Neuronal stem cell (in vitro differentiated cells): Measurements from ENCODE around the gene UBQLNL.

Experiments
- DNase-seq: peaks from one replicate; pipeline ENCODE4 v3.0.0-alpha.2; 2013; ENCODE audit warnings: low spot score
- H2AFZ ChIP-seq: one replicate; pipeline ENCODE4 v1.6.1; 2013; ENCODE audit warnings: mild to moderate bottlenecking, low read length, inconsistent platforms
- H2AK5ac ChIP-seq: 2 replicates; pipeline ENCODE4 v1.6.1; 2013; ENCODE audit warnings: low read depth, mild to moderate bottlenecking, inconsistent platforms, low read length, moderate library complexity, mixed read lengths
- H2BK120ac ChIP-seq: 2 replicates; pipeline ENCODE4 v1.6.1; 2013; ENCODE audit warnings: low read depth, mild to moderate bottlenecking, inconsistent platforms, low read length, moderate library complexity, mixed read lengths
- H2BK12ac ChIP-seq: one replicate; pipeline ENCODE4 v1.6.1; 2013; ENCODE audit warnings: low read length, inconsistent platforms
- H2BK15ac ChIP-seq: 2 replicates; pipeline ENCODE4 v1.6.1; 2013; ENCODE audit warnings: mild to moderate bottlenecking, low read length, inconsistent platforms, mixed read lengths
- H2BK5ac ChIP-seq: one replicate; pipeline ENCODE4 v1.6.1; 2013; ENCODE audit warnings: inconsistent platforms, mild to moderate bottlenecking, low read length, moderate library complexity
- H3K14ac ChIP-seq: one replicate; pipeline ENCODE4 v1.6.1; 2013; ENCODE audit warnings: low read length, inconsistent platforms
- H3K18ac ChIP-seq: 2 replicates; pipeline ENCODE4 v1.6.1; 2013; ENCODE audit warnings: low read length, inconsistent platforms
- H3K23ac ChIP-seq: 2 replicates; pipeline ENCODE4 v1.6.1; 2013; ENCODE audit warnings: low read depth, mild to moderate bottlenecking, mixed read lengths, low read length, inconsistent platforms; ENCODE audit not compliant: poor library complexity
- H3K27ac ChIP-seq: replicated peaks from 3 replicates; pipeline ENCODE4 v1.5.1; 2013; ENCODE audit warnings: low read length, inconsistent platforms
- H3K27me3 ChIP-seq, 3 experiments: 2 replicates each; pipeline ENCODE4 v1.6.1; 2013; ENCODE audit warnings: low read length in 3 of 3, mild to moderate bottlenecking in 2 of 3, inconsistent platforms in 1 of 3, low read depth in 1 of 3, mixed read lengths in 1 of 3, moderate library complexity in 1 of 3; ENCODE audit not compliant: control insufficient read depth in 3 of 3, insufficient read depth in 3 of 3
- H3K36me3 ChIP-seq, 2 donors: replicated peaks in 1 of 2; 2 replicates each; pipeline ENCODE4 v1.6.1; 2013; ENCODE audit warnings: low read length in 2 of 2; ENCODE audit not compliant: control insufficient read depth in 2 of 2, insufficient read depth in 2 of 2
- H3K4ac ChIP-seq: 2 replicates; pipeline ENCODE4 v1.6.1; 2013; ENCODE audit warnings: inconsistent platforms, mild to moderate bottlenecking, low read length, moderate library complexity
- H3K4me1 ChIP-seq, 2 donors: 1 replicate in 1 of 2; 2 replicates in 1 of 2; pipeline ENCODE4 v1.6.1; 2013; ENCODE audit warnings: low read length in 2 of 2, low read depth in 1 of 2; ENCODE audit not compliant: control insufficient read depth in 2 of 2, insufficient read depth in 1 of 2
- H3K4me2 ChIP-seq: one replicate; pipeline ENCODE4 v1.6.1; 2013; ENCODE audit warnings: mild to moderate bottlenecking, low read length, inconsistent platforms; ENCODE audit not compliant: insufficient read depth, poor library complexity, severe bottlenecking
- H3K4me3 ChIP-seq, 2 donors: 2 replicates each; pipeline ENCODE4 v1.5.1; 2013; ENCODE audit warnings: low read length in 2 of 2, mild to moderate bottlenecking in 2 of 2, inconsistent platforms in 1 of 2, moderate library complexity in 1 of 2
- H3K79me1 ChIP-seq: one replicate; pipeline ENCODE4 v1.6.1; 2013; ENCODE audit warnings: low read depth, mild to moderate bottlenecking, inconsistent platforms, low read length, moderate library complexity
- H3K9ac ChIP-seq: one replicate; pipeline ENCODE4 v1.6.1; 2013; ENCODE audit warnings: mild to moderate bottlenecking, low read depth, low read length, inconsistent platforms; ENCODE audit not compliant: poor library complexity
- H3K9me3 ChIP-seq, 2 donors: replicated peaks in 1 of 2; 2 replicates each; pipeline versions ENCODE3 to v1.6.1; 2013; ENCODE audit warnings: low read length in 2 of 2, mild to moderate bottlenecking in 2 of 2, inconsistent platforms in 1 of 2, low read depth in 1 of 2, mixed read lengths in 1 of 2, moderate library complexity in 1 of 2; ENCODE audit not compliant: control insufficient read depth in 2 of 2, insufficient read depth in 1 of 2
- H4K8ac ChIP-seq: one replicate; pipeline ENCODE4 v1.6.1; 2013; ENCODE audit warnings: low read depth, mild to moderate bottlenecking, inconsistent platforms, low read length, moderate library complexity
- H4K91ac ChIP-seq: one replicate; pipeline ENCODE4 v1.6.1; 2013; ENCODE audit warnings: low read length, low read depth, mild to moderate bottlenecking, inconsistent platforms; ENCODE audit not compliant: poor library complexity
- WGBS, 2 donors: extraction: QIAGEN DNeasy Blood & Tissue Kit; methylation state at CpG; one replicate each; pipeline ENCODE4 v1.1.7; 2013; ENCODE audit warnings: missing lambda C conversion rate in 2 of 2, mixed read lengths in 1 of 2; ENCODE audit not compliant: insufficient read length in 2 of 2, insufficient replicate concordance in 1 of 2; ENCODE audit errors: extremely low coverage in 2 of 2; 5-methylcytosine and 5-hydroxymethylcytosine counted together

UBQLNL gene

GRCh38 chr11:5504403-5504921 lies 12.0 kb downstream of the UBQLNL start:
- no peak overlapping the region for H3K4me2 ChIP-seq
- H4K91ac ChIP-seq = no peak overlapping the region
- H3K18ac ChIP-seq = no peak overlapping the region
- H4K8ac ChIP-seq = no peak overlapping the region
- no peak overlapping the region for H2BK120ac ChIP-seq
- H3K4me3 ChIP-seq = no peak overlapping the region
- H3K27me3 ChIP-seq = no peaks in the 10 kb centered on the region
- H3K14ac ChIP-seq = no peak overlapping the region
- no peak overlapping the region for H3K23ac ChIP-seq
- WGBS, 2 donors = no CpG with 5 or more reads among the region's 2 CpGs
- no peak overlapping the region for H3K9ac ChIP-seq
- H3K4me1 ChIP-seq = no peaks in the 10 kb centered on the region
- H2AK5ac ChIP-seq = no peak overlapping the region
- H3K4ac ChIP-seq = no peak overlapping the region
- H2BK12ac ChIP-seq = no peak overlapping the region
- no peaks in the 10 kb centered on the region for H3K79me1 ChIP-seq
- no peak overlapping the region for H2BK15ac ChIP-seq
- no peak overlapping the region for H2AFZ ChIP-seq
- H3K36me3 ChIP-seq = no peaks in the 10 kb centered on the region
- no peaks in the 10 kb centered on the region for H3K9me3 ChIP-seq
- DNase-seq = no peak
- no peak overlapping the region for H3K27ac ChIP-seq
- no peak overlapping the region for H2BK5ac ChIP-seq

DNA sequence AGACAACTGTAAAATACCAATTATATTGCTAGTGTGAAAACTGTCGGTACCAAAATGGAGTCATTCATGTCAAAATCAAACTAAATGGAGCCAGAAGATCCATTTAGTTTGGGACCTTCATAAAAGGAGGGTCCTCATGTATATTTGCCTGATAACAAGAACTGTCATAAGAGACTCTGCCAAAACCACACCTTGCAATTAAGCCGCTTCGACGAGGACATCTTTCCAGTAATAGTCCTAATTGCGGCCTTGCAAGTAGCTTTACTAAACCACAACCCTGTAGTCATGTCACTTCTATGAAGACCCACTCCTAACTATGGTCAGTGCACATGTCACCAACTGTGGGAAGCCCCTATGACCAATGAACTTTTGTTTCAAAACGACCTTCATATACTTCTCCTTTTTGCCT lies 16.1 kb downstream of the UBQLNL start:
- no peak overlapping the region for H4K8ac ChIP-seq
- no peaks in the 10 kb centered on the region for H3K79me1 ChIP-seq
- no peak overlapping the region for H2AK5ac ChIP-seq
- no peak overlapping the region for H2BK12ac ChIP-seq
- H2AFZ ChIP-seq = no peak overlapping the region
- no peak overlapping the region for H3K27ac ChIP-seq
- WGBS, 2 donors = no CpG with 5 or more reads among the region's 6 CpGs
- H3K9ac ChIP-seq = no peak overlapping the region
- H3K36me3 ChIP-seq = no peaks in the 10 kb centered on the region
- H3K14ac ChIP-seq = no peak overlapping the region
- H3K27me3 ChIP-seq = no peaks in the 10 kb centered on the region
- no peak overlapping the region for H3K18ac ChIP-seq
- H3K4me3 ChIP-seq = no peak overlapping the region
- no peaks in the 10 kb centered on the region for H3K4me1 ChIP-seq
- no peak overlapping the region for H2BK120ac ChIP-seq
- DNase-seq = no peak
- H2BK5ac ChIP-seq = no peak overlapping the region
- no peak overlapping the region for H3K4ac ChIP-seq
- H3K4me2 ChIP-seq = no peak overlapping the region
- no peak overlapping the region for H2BK15ac ChIP-seq
- H3K23ac ChIP-seq = no peak overlapping the region
- no peaks in the 10 kb centered on the region for H3K9me3 ChIP-seq
- H4K91ac ChIP-seq = no peak overlapping the region

GRCh38 chr11:5499671-5500070 lies 16.8 kb downstream of the UBQLNL start:
- H3K4ac ChIP-seq = no peak overlapping the region
- no peak overlapping the region for H3K4me3 ChIP-seq
- H3K27me3 ChIP-seq = no peaks in the 10 kb centered on the region
- no peak overlapping the region for H3K27ac ChIP-seq
- DNase-seq = no peak
- H3K36me3 ChIP-seq = no peaks in the 10 kb centered on the region
- H3K14ac ChIP-seq = no peak overlapping the region
- no peak overlapping the region for H4K8ac ChIP-seq
- no peak overlapping the region for H2AK5ac ChIP-seq
- no peak overlapping the region for H3K18ac ChIP-seq
- H3K9ac ChIP-seq = no peak overlapping the region
- no peak overlapping the region for H2BK15ac ChIP-seq
- no peaks in the 10 kb centered on the region for H3K79me1 ChIP-seq
- no peaks in the 10 kb centered on the region for H3K9me3 ChIP-seq
- no peak overlapping the region for H3K23ac ChIP-seq
- no peak overlapping the region for H2AFZ ChIP-seq
- no peaks in the 10 kb centered on the region for H3K4me1 ChIP-seq
- H2BK12ac ChIP-seq = no peak overlapping the region
- no peak overlapping the region for H3K4me2 ChIP-seq
- H4K91ac ChIP-seq = no peak overlapping the region
- no peak overlapping the region for H2BK120ac ChIP-seq
- no CpG with 5 or more reads among the region's 2 CpGs for WGBS, 2 donors
- H2BK5ac ChIP-seq = no peak overlapping the region

- peaks cover 0 to 3% of the 10 kb centered on the region in 2 donors for H3K4me1 ChIP-seq
- H3K4me3 ChIP-seq = no peak overlapping the region
- no peak overlapping the region for H2AFZ ChIP-seq
- H3K36me3 ChIP-seq = no peaks in the 10 kb centered on the region
- H3K4me2 ChIP-seq = no peak overlapping the region
- no peaks in the 10 kb centered on the region for H3K9me3 ChIP-seq
- H2BK12ac ChIP-seq = no peak overlapping the region
- no peak overlapping the region for H3K23ac ChIP-seq
- no peak overlapping the region for H2BK5ac ChIP-seq
- H2BK120ac ChIP-seq = no peak overlapping the region
- no peak for DNase-seq
- no peak overlapping the region for H2AK5ac ChIP-seq
- H2BK15ac ChIP-seq = no peak overlapping the region
- no peak overlapping the region for H3K4ac ChIP-seq
- H3K27me3 ChIP-seq = no peaks in the 10 kb centered on the region
- no peak overlapping the region for H3K27ac ChIP-seq
- no peak overlapping the region for H3K18ac ChIP-seq
- H4K8ac ChIP-seq = no peak overlapping the region
- no peaks in the 10 kb centered on the region for H3K79me1 ChIP-seq
- WGBS, 2 donors = no CpG with 5 or more reads among the region's 5 CpGs
- H3K14ac ChIP-seq = no peak overlapping the region
- no peak overlapping the region for H4K91ac ChIP-seq
- H3K9ac ChIP-seq = no peak overlapping the region
These were observed 26.7 kb downstream of the UBQLNL start for GRCh38 chr11:5489576-5490357.
